Measurements from ENCODE around the gene NELL1. TPM values are rescaled to one million over a fixed set of nuclear protein-coding genes. Genes with fewer than 3 reads are reported as not detected.

NELL1 gene
- total RNA-seq, 1 experiment from 2014 or later, result 0.22 TPM

DNA sequence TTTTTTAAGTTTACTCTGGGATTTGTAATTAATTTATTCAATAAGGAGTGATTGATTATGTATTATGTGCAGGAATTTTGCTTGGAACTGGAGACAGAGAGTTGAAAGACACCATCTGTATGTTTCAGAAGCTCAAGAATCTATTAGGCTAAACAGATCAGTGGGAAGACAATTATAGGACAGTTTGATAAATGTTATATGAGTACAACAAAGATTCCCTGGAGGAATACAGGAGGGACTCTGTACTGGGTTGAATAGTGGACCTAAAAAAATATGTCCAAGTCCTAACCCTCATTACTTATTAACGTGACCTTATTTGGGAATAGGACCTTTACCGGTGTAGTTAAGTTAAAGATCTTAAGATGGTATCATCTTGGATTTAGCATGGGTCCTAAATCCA is 681.2 kb downstream of the NELL1 start:
- no peak overlapping the region for H2BK15ac ChIP-seq (ENCODE audit: low read depth, low read length)
- no peak overlapping the region for H2BK12ac ChIP-seq (ENCODE audit: insufficient read length, low read depth, low read length)
- no peak overlapping the region for H3K4ac ChIP-seq (ENCODE audit: low read depth, low read length)
- no peaks in the 10 kb centered on the region for H3K4me1 ChIP-seq (ENCODE audit: insufficient read depth, low read length)
- no peak for DNase-seq
- no peak overlapping the region for H4K8ac ChIP-seq (replicated peaks; ENCODE audit: insufficient read length, low read depth, low read length)
- H3K4me3 Mint-ChIP-seq, result no peak overlapping the region
- no peaks in the 10 kb centered on the region for H3K27me3 ChIP-seq (ENCODE audit: insufficient read depth, low read length)
- H4K20me1 ChIP-seq (ENCODE audit: control insufficient read depth, insufficient read depth, insufficient read length), result no peaks in the 10 kb centered on the region
- H3K56ac ChIP-seq (ENCODE audit: insufficient read length, low read depth, low read length), result no peak overlapping the region
- no peak overlapping the region for H2AFZ ChIP-seq (ENCODE audit: low read length)
- no peak overlapping the region for H2BK120ac ChIP-seq (ENCODE audit: low read depth, low read length, poor library complexity, severe bottlenecking)
- H2AK5ac ChIP-seq (ENCODE audit: insufficient read length, low read length), result no peak overlapping the region
- no peak overlapping the region for H2BK5ac ChIP-seq (ENCODE audit: insufficient read length, low read length)
- H4K91ac ChIP-seq (ENCODE audit: insufficient read length, low read depth, low read length), result no peak overlapping the region
- H3T11ph ChIP-seq (ENCODE audit: low read length), result no peak overlapping the region
- no peak overlapping the region for H3K14ac ChIP-seq (ENCODE audit: insufficient read depth, low read length)
- no peaks in the 10 kb centered on the region for H3K23me2 ChIP-seq (ENCODE audit: insufficient read length, low read depth, low read length, poor library complexity, severe bottlenecking)
- H3K27ac ChIP-seq (ENCODE audit: insufficient read length, low read depth, low read length), result no peak overlapping the region
- H3K79me1 ChIP-seq (ENCODE audit: insufficient read depth, low read depth, low read length, poor library complexity, severe bottlenecking), result no peaks in the 10 kb centered on the region
- no peak overlapping the region for H3K18ac ChIP-seq (ENCODE audit: insufficient read length, low read depth, low read length)
- no peaks in the 10 kb centered on the region for H3K9me3 Mint-ChIP-seq
- H3K4me1 Mint-ChIP-seq, result peaks cover 0 to 3% of the 10 kb centered on the region in 2 experiments; a peak in 1 of 4 replicates
- no peak overlapping the region for H2BK20ac ChIP-seq (ENCODE audit: low read depth, low read length, poor library complexity, severe bottlenecking)
- no peaks in the 10 kb centered on the region for H3K79me2 ChIP-seq (ENCODE audit: insufficient read depth, low read length)
- H3K4me2 ChIP-seq (ENCODE audit: insufficient read depth, insufficient read length, low read length), result no peak overlapping the region
- H3K27me3 Mint-ChIP-seq (ENCODE audit: low read depth), result no peaks in the 10 kb centered on the region
- H3K9ac ChIP-seq (ENCODE audit: extremely low read depth, insufficient read length, low read length), result no peak overlapping the region
- H3K27ac Mint-ChIP-seq, result no peak overlapping the region
- H3K36me3 Mint-ChIP-seq (ENCODE audit: insufficient read depth in 1 of 3, low read depth in 3 of 3), result no peaks in the 10 kb centered on the region
- no peaks in the 10 kb centered on the region for H3K9me3 ChIP-seq (ENCODE audit: control insufficient read depth, low read depth, low read length)
- TF ChIP-seq, protein P1, sequence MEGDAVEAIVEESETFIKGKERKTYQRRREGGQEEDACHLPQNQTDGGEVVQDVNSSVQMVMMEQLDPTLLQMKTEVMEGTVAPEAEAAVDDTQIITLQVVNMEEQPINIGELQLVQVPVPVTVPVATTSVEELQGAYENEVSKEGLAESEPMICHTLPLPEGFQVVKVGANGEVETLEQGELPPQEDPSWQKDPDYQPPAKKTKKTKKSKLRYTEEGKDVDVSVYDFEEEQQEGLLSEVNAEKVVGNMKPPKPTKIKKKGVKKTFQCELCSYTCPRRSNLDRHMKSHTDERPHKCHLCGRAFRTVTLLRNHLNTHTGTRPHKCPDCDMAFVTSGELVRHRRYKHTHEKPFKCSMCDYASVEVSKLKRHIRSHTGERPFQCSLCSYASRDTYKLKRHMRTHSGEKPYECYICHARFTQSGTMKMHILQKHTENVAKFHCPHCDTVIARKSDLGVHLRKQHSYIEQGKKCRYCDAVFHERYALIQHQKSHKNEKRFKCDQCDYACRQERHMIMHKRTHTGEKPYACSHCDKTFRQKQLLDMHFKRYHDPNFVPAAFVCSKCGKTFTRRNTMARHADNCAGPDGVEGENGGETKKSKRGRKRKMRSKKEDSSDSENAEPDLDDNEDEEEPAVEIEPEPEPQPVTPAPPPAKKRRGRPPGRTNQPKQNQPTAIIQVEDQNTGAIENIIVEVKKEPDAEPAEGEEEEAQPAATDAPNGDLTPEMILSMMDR (conservative IDR thresholded peaks at IDR 0.05), result no peak
- no peak overlapping the region for H4K5ac ChIP-seq (ENCODE audit: insufficient read length, low read depth, low read length)
- WGBS (ENCODE audit: extremely low coverage, insufficient read length, low lambda C conversion rate), result no CpG with 5 or more reads among the region's 2 CpGs
- no peak overlapping the region for H3K23ac ChIP-seq (ENCODE audit: insufficient read length, low read depth, low read length)

Measured in H9 (cell line).